Mucosa of descending colon (tissue), 3 donors: ENCODE data around the gene PTDSS2. TPM values are rescaled to one million over a fixed set of nuclear protein-coding genes. Genes with fewer than 3 reads are reported as not detected.

Experiments
- ATAC-seq: fragments of 200-7000 bp; cut with Tn5 transposase; one replicate; pipeline ENCODE4 v1.9.1; 2020; ENCODE audit warnings: mild to moderate bottlenecking, moderate library complexity
- DNase-seq, 3 donors: peaks; one replicate each; pipeline ENCODE4 v3.0.0-alpha.2; 2020
- H3K36me3 ChIP-seq: fragments of 200-600 bp; one replicate; pipeline ENCODE4 v1.8.0; 2021; ENCODE audit warnings: low read depth, mild to moderate bottlenecking
- H3K4me1 ChIP-seq: fragments of 200-600 bp; one replicate; pipeline ENCODE4 v1.8.0; 2021; ENCODE audit warnings: low read depth, mild to moderate bottlenecking
- H3K4me3 ChIP-seq: fragments of 200-600 bp; one replicate; pipeline ENCODE4 v1.8.0; 2021; ENCODE audit warnings: mild to moderate bottlenecking
- H3K9me3 ChIP-seq: fragments of 200-600 bp; one replicate; pipeline ENCODE4 v1.8.0; 2021; ENCODE audit warnings: mild to moderate bottlenecking
- CTCF ChIP-seq: fragments of 200-600 bp; IDR thresholded peaks from one replicate; pipeline ENCODE4 v1.8.0; 2022; ENCODE audit warnings: antibody characterized with exemption, mild to moderate bottlenecking
- intact Hi-C, 2 donors: fragments of 100-400 bp; cut with DNase I in 1 of 2; cut with micrococcal nuclease in 1 of 2; formaldehyde crosslinking; loops; one replicate each; pipeline versions ENCODE4 v1.11.0 to v1.11.1; 2022; cut with DNase I, micrococcal nuclease
- total RNA-seq, 3 donors: library from RNA; stranded (reverse); fragmentation: NEBNext Ultra II Directional in 2 of 3; extraction: Animal tissue kit (Norgen Biotek cat#: 25700) in 2 of 3; gene quantifications; one replicate each; pipeline versions ENCODE4 v1.2.1 to v1.2.4, GENCODE V29; 2021 to 2023
- donor health status: DM: no; HTN: no; CAD: no; lungs with moderate emphysema.
- donor health status: DM: no; HTN: no; CAD: no.
- donor health status: DM: no; HTN: yes; CAD: no.

The PTDSS2 gene
- total RNA-seq, 3 donors from 2014 or later = 19.2 to 34.8 (median 27.3) TPM

GRCh38 chr11:439315-440064 is 10.6 kb upstream of the PTDSS2 start:
- no peak for TF ChIP-seq CTCF

GRCh38 chr11:440065-441042 is 9.7 kb upstream of the PTDSS2 start:
- Histone ChIP-seq H3K9me3 (no peaks in the 10 kb centered on the region), H3K4me1 (peaks cover 33% of the 10 kb centered on the region), H3K36me3 (no peaks in the 10 kb centered on the region), H3K4me3 (no peak overlapping the region)
- ATAC-seq (peak; percentile 25), DNase-seq (peak in 2 of 3 donors; percentile 68 to 72)
- intact Hi-C loops = no loop called here
- no peak for TF ChIP-seq CTCF

More at GRCh38 chr11:439315-440064, 10.6 kb upstream of the PTDSS2 start:
- H3K36me3 ChIP-seq = no peaks in the 10 kb centered on the region
- ATAC-seq = no peak
- intact Hi-C loops = no loop called here
- no peaks in the 10 kb centered on the region for H3K9me3 ChIP-seq
- DNase-seq = peak in 1 of 3 donors; percentile 49
- no peak overlapping the region for H3K4me3 ChIP-seq
- peaks cover 24% of the 10 kb centered on the region for H3K4me1 ChIP-seq

- TF ChIP-seq CTCF = no peak
- intact Hi-C loops = no loop called here
- DNase-seq (peak in 1 of 3 donors; percentile 62), ATAC-seq (peak; percentile 32)
- no peaks in the 10 kb centered on the region for H3K9me3 ChIP-seq
- H3K36me3 ChIP-seq = no peaks in the 10 kb centered on the region
- peaks cover 34% of the 10 kb centered on the region for H3K4me1 ChIP-seq
- H3K4me3 ChIP-seq = peak overlapping the region; percentile 25
These were observed 9.0 kb upstream of the PTDSS2 start for GRCh38 chr11:441043-441417.

- Histone ChIP-seq H3K4me3 (peak within 1 kb of the TSS; percentile 25), H3K4me1 (peaks cover 34% of the 10 kb centered on the region), H3K36me3 (no peaks in the 10 kb centered on the region), H3K9me3 (no peaks in the 10 kb centered on the region)
- intact Hi-C loops = no loop called here
- ATAC-seq (peak; percentile 79), DNase-seq (peak; percentile 87 to 92 (median 91))
- TF ChIP-seq CTCF = no peak
These were observed 8.4 kb upstream of the PTDSS2 start, which contains the start of gene ANO9 for GRCh38 chr11:441418-442274. Gene ANO9, minus strand, starts transcription at chr11:442011. Its CDS starts 85 bp downstream, at chr11:441926.

- no peaks in the 10 kb centered on the region for H3K9me3 ChIP-seq
- H3K4me1 ChIP-seq = peaks cover 35% of the 10 kb centered on the region
- DNase-seq = peak in 1 of 3 donors; percentile 55
- intact Hi-C loops = no loop called here
- TF ChIP-seq CTCF = no peak
- no peak overlapping the region for H3K4me3 ChIP-seq
- no peaks in the 10 kb centered on the region for H3K36me3 ChIP-seq
- no peak for ATAC-seq
These were observed 7.4 kb upstream of the PTDSS2 start for GRCh38 chr11:442611-443081.
